Chondrocyte (in vitro differentiated cells): Measurements from ENCODE around the gene WDR46. TPM values are rescaled to one million over a fixed set of nuclear protein-coding genes. Genes with fewer than 3 reads are reported as not detected.
"Not testable (repeated sequence)": the region's sequence is repeated elsewhere in the genome, so short reads cannot be mapped to it uniquely, and the experiment has no call there.

ENCODE experiments used
- DNase-seq: peaks from one replicate; pipeline ENCODE4 v3.0.0; 2021; ENCODE audit warnings: mixed read lengths, low spot score
- H3K27ac Mint-ChIP-seq: one replicate; pipeline ENCODE4 v1.8.0; 2021; ENCODE audit warnings: mild to moderate bottlenecking, moderate library complexity, mixed read lengths; ENCODE audit not compliant: unreplicated experiment
- H3K27me3 Mint-ChIP-seq: 2 replicates; pipeline ENCODE4 v1.8.0; 2021; ENCODE audit warnings: low read depth, mixed read lengths
- H3K36me3 Mint-ChIP-seq: 2 replicates; pipeline ENCODE4 v1.8.0; 2021; ENCODE audit warnings: low read depth, mixed read lengths
- H3K4me1 Mint-ChIP-seq: 2 replicates; pipeline ENCODE4 v1.8.0; 2021; ENCODE audit warnings: low read depth, mild to moderate bottlenecking, mixed read lengths
- H3K4me3 Mint-ChIP-seq: one replicate; pipeline ENCODE4 v1.8.0; 2021; ENCODE audit warnings: mild to moderate bottlenecking, moderate library complexity, mixed read lengths; ENCODE audit not compliant: unreplicated experiment
- H3K9me3 Mint-ChIP-seq: 2 replicates; pipeline ENCODE4 v1.8.0; 2021; ENCODE audit warnings: low read depth, mixed read lengths
- total RNA-seq: library from RNA; stranded (reverse); gene quantifications from 3 replicates; pipeline ENCODE4 v1.2.1, GENCODE V29; 2021
- TF ChIP-seq, protein P1 (sequence below): fragments of 200-600 bp; sonication (generic); IDR thresholded peaks from 2 replicates; pipeline ENCODE4 v1.5.0; 2021; ENCODE audit warnings: antibody characterized with exemption, mild to moderate bottlenecking, moderate library complexity

The WDR46 gene
- total RNA-seq, 1 donor from 2014 or later, result 48.1 TPM

GRCh38 chr6:33264015-33264414 lies 25.0 kb downstream of the WDR46 start:
- no peak overlapping the region for H3K27ac Mint-ChIP-seq
- H3K9me3 Mint-ChIP-seq, result no peaks in the 10 kb centered on the region
- no peaks in the 10 kb centered on the region for H3K4me1 Mint-ChIP-seq
- DNase-seq, result no peak
- H3K36me3 Mint-ChIP-seq, result peaks cover 38% of the 10 kb centered on the region
- H3K27me3 Mint-ChIP-seq, result no peaks in the 10 kb centered on the region
- H3K4me3 Mint-ChIP-seq, result no peak overlapping the region
- TF ChIP-seq, protein P1, sequence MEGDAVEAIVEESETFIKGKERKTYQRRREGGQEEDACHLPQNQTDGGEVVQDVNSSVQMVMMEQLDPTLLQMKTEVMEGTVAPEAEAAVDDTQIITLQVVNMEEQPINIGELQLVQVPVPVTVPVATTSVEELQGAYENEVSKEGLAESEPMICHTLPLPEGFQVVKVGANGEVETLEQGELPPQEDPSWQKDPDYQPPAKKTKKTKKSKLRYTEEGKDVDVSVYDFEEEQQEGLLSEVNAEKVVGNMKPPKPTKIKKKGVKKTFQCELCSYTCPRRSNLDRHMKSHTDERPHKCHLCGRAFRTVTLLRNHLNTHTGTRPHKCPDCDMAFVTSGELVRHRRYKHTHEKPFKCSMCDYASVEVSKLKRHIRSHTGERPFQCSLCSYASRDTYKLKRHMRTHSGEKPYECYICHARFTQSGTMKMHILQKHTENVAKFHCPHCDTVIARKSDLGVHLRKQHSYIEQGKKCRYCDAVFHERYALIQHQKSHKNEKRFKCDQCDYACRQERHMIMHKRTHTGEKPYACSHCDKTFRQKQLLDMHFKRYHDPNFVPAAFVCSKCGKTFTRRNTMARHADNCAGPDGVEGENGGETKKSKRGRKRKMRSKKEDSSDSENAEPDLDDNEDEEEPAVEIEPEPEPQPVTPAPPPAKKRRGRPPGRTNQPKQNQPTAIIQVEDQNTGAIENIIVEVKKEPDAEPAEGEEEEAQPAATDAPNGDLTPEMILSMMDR, result no peak

GRCh38 chr6:33262490-33262889 lies 26.5 kb downstream of the WDR46 start:
- H3K36me3 Mint-ChIP-seq, result peaks cover 33% of the 10 kb centered on the region

GRCh38 chr6:33259032-33259431 lies 30.0 kb downstream of the WDR46 start:
- TF ChIP-seq, protein P1, result no peak
- no peaks in the 10 kb centered on the region for H3K4me1 Mint-ChIP-seq
- no peak for DNase-seq

More at GRCh38 chr6:33262490-33262889, 26.5 kb downstream of the WDR46 start:
- H3K4me1 Mint-ChIP-seq, H3K4me3 Mint-ChIP-seq, H3K9me3 Mint-ChIP-seq, DNase-seq, H3K27me3 Mint-ChIP-seq, H3K27ac Mint-ChIP-seq: not testable (repeated sequence)

GRCh38 chr6:33254591-33254990 lies 34.4 kb downstream of the WDR46 start:
- no peak overlapping the region for H3K4me3 Mint-ChIP-seq
- no peaks in the 10 kb centered on the region for H3K27me3 Mint-ChIP-seq
- H3K36me3 Mint-ChIP-seq, result peaks cover 10% of the 10 kb centered on the region
- TF ChIP-seq, protein P1, result no peak
- H3K27ac Mint-ChIP-seq, result no peak overlapping the region
- H3K9me3 Mint-ChIP-seq, result no peaks in the 10 kb centered on the region
- peaks cover 31% of the 10 kb centered on the region for H3K4me1 Mint-ChIP-seq
- DNase-seq, result no peak

More at GRCh38 chr6:33259032-33259431, 30.0 kb downstream of the WDR46 start:
- Mint-ChIP-seq H3K27ac (no peak overlapping the region), H3K36me3 (peaks cover 17% of the 10 kb centered on the region), H3K27me3 (no peaks in the 10 kb centered on the region), H3K4me3 (no peak overlapping the region), H3K9me3 (no peaks in the 10 kb centered on the region)

- Mint-ChIP-seq H3K9me3 (no peaks in the 10 kb centered on the region), H3K4me1 (peaks cover 43% of the 10 kb centered on the region), H3K27me3 (no peaks in the 10 kb centered on the region), H3K4me3 (no peak overlapping the region), H3K27ac (peak overlapping the region; percentile 38), H3K36me3 (peaks cover 10% of the 10 kb centered on the region)
- TF ChIP-seq, protein P1, result no peak
- DNase-seq, result no peak
Measured at GRCh38 chr6:33252759-33253158, 36.3 kb downstream of the WDR46 start.

DNA sequence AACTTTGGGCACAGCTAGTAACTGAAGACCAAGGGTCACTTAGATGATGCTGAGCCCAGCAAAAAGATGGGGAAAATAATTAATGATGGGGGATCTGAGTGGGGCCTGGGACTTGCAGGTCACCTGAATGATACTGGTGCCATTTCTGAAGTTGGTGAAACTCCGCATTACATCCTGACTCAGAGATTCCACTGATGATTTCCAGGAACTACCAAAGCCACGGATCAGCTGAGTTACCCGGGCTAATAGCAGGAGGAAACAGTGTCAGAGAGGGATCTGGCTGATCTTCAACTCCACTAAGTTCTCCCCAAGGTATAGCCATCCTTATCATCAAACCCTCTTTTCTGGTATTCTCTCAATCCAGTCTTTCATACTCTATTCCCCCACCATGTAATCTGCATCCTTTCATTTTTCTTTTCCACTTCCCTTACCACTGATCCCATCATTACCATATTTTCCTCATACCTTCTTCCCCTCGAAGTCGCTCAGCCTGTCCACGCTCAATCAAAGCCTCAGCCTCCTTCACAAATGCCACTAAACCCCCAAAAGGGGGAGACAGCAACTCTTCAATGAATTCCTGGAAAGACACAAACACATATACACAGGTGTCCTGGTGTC lies 37.5 kb downstream of the WDR46 start:
- no peak for DNase-seq
- no peak overlapping the region for H3K4me3 Mint-ChIP-seq
- H3K36me3 Mint-ChIP-seq, result peaks cover 9% of the 10 kb centered on the region
- H3K9me3 Mint-ChIP-seq, result no peaks in the 10 kb centered on the region
- H3K27ac Mint-ChIP-seq, result peak overlapping the region; percentile 42
- TF ChIP-seq, protein P1, result no peak
- H3K27me3 Mint-ChIP-seq, result no peaks in the 10 kb centered on the region
- peaks cover 43% of the 10 kb centered on the region for H3K4me1 Mint-ChIP-seq
